GM12878 (cell line): ENCODE measurements around the gene ARHGEF38.

Source experiments
- FOXM1 ChIP-seq: IDR thresholded peaks from 2 replicates; pipeline ENCODE4 v1.6.1; 2012; ENCODE audit warnings: low read depth, mild to moderate bottlenecking, inconsistent platforms, low read length, moderate library complexity
- SREBF1 ChIP-seq: IDR thresholded peaks from 2 replicates; pipeline ENCODE4 v1.6.1; 2012; ENCODE audit warnings: mild to moderate bottlenecking, low read length

DNA sequence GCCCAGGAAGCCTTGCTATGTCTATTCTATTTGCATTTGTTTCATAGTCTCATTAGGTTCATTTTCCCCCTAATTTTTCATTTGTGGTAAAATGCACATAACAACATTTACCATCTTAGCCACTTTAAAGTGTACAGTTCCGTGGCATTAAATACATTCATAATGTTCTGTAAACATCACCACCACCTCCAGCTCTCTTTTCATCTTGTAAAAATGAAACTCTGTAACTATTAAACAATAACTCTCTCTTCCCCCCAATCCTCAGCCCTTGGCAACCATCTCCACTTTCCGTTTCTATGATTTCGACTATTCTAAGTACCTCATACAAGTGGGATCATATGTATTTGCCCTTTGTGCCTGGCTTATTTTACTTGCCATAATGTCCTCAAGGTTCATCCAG lies 19.9 kb downstream of the ARHGEF38 start:
- no peak for TF ChIP-seq SREBF1
- no peak for TF ChIP-seq FOXM1
